Mesothelial cell of epicardium (in vitro differentiated cells): Measurements from ENCODE around the gene ANO6. TPM values are rescaled to one million over a fixed set of nuclear protein-coding genes. Genes with fewer than 3 reads are reported as not detected.

ENCODE experiments used
- DNase-seq, 2 experiments: peaks; one replicate each; pipeline ENCODE4 v3.0.0; 2021; ENCODE audit warnings: low spot score in 2 of 2; ENCODE audit not compliant: unreplicated experiment in 2 of 2
- H3K27ac Mint-ChIP-seq: 2 replicates; pipeline ENCODE4 v1.8.0; 2021; ENCODE audit warnings: mixed read lengths
- H3K27me3 Mint-ChIP-seq: 2 replicates; pipeline ENCODE4 v1.8.0; 2021; ENCODE audit warnings: low read depth, mixed read lengths
- H3K36me3 Mint-ChIP-seq: 2 replicates; pipeline ENCODE4 v1.8.0; 2021; ENCODE audit warnings: mixed read lengths
- H3K4me1 Mint-ChIP-seq: 2 replicates; pipeline ENCODE4 v1.8.0; 2021; ENCODE audit warnings: mixed read lengths
- H3K4me3 Mint-ChIP-seq: 2 replicates; pipeline ENCODE4 v1.8.0; 2021; ENCODE audit warnings: mild to moderate bottlenecking, moderate library complexity, mixed read lengths
- H3K9me3 Mint-ChIP-seq: 2 replicates; pipeline ENCODE4 v1.8.0; 2021; ENCODE audit warnings: mixed read lengths
- total RNA-seq: library from RNA; stranded (reverse); gene quantifications from 3 replicates; pipeline ENCODE4 v1.2.1, GENCODE V29; 2021
- TF ChIP-seq, protein P1 (sequence below): fragments of 200-600 bp; sonication (generic); IDR thresholded peaks from one replicate; pipeline ENCODE4 v1.5.0; 2021; ENCODE audit warnings: antibody characterized with exemption; ENCODE audit not compliant: unreplicated experiment

Gene ANO6
- total RNA-seq, 1 donor from 2014 or later, result 41.1 TPM

DNA sequence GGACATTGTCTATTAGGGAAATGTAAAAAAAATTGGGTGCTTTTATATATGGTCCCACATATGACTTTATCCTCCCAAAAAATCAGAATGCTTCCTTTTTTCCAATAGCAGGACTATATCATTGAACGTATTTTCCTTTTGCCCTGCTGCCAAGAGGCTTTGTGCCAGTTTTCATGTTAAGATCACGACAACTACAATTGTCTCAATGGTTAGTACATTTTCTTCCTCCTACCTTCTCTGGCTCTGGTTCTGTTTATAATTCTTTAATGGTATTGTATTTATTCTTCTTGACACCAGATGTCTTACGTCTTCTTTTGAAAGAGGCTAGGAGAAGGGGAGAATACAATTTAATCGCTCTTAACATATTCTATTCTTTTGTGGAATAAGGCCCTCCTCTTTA, 106.9 kb downstream of the ANO6 start:
- Mint-ChIP-seq H3K36me3 (peaks cover 31% of the 10 kb centered on the region), H3K27ac (no peak overlapping the region), H3K4me1 (no peaks in the 10 kb centered on the region), H3K9me3 (peaks cover 25% of the 10 kb centered on the region), H3K4me3 (no peak overlapping the region), H3K27me3 (no peaks in the 10 kb centered on the region)
- TF ChIP-seq, protein P1, sequence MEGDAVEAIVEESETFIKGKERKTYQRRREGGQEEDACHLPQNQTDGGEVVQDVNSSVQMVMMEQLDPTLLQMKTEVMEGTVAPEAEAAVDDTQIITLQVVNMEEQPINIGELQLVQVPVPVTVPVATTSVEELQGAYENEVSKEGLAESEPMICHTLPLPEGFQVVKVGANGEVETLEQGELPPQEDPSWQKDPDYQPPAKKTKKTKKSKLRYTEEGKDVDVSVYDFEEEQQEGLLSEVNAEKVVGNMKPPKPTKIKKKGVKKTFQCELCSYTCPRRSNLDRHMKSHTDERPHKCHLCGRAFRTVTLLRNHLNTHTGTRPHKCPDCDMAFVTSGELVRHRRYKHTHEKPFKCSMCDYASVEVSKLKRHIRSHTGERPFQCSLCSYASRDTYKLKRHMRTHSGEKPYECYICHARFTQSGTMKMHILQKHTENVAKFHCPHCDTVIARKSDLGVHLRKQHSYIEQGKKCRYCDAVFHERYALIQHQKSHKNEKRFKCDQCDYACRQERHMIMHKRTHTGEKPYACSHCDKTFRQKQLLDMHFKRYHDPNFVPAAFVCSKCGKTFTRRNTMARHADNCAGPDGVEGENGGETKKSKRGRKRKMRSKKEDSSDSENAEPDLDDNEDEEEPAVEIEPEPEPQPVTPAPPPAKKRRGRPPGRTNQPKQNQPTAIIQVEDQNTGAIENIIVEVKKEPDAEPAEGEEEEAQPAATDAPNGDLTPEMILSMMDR, result no peak
- DNase-seq, result no peak

DNA sequence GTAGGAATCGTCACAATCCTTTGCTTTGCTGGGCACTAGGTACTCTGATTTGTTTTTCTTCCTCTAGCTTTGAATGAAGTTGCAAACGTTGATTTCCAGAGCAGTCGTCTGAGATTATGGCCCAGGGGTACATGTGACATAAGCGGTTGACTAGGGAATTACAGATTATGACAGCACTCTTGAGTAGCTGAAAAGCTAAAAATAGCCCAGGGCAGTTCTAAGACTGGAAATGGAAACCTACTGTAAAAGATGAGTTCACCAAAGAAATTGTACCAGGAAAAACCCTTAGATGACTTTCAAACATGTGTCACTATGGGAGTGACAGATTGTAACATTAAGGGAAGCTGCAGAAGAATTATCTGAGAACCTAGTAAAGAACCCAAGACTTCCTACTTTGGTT, 108.5 kb downstream of the ANO6 start:
- Mint-ChIP-seq H3K4me3 (no peak overlapping the region), H3K9me3 (peaks cover 19% of the 10 kb centered on the region), H3K27me3 (no peaks in the 10 kb centered on the region), H3K36me3 (peaks cover 20% of the 10 kb centered on the region), H3K4me1 (no peaks in the 10 kb centered on the region), H3K27ac (no peak overlapping the region)
- no peak for DNase-seq
- TF ChIP-seq, protein P1, result no peak

DNA sequence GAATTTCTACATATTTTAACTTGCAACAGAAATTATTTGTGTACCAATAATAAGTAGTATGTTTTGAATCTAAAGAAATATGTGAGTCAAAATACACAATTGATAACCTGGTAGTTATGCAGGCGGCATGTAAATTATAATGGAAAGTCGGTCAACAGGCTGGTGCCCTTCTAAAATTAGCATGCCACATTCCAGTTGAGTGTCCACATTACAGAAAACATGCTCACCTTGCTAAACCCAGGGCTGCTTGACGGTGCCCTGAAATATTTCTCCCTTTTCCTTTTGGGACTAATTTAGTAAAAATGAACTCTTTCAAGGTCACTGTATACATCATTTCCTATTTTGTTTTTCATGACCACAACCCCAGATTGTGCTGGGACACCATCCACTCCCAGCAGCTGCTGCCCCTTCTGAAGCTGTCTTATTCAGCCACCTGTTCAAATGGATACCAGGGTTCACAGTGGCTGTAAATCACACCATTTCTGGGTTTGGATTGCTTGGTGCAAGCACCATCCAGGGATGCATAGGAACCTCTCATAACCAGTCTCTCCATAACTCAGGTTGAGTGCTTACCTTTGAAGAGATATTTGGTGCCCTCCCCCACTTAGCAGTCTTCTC, 110.6 kb downstream of the ANO6 start:
- Mint-ChIP-seq H3K27ac (no peak overlapping the region), H3K9me3 (peaks cover 7% of the 10 kb centered on the region), H3K36me3 (peaks cover 5% of the 10 kb centered on the region), H3K4me1 (no peaks in the 10 kb centered on the region), H3K4me3 (no peak overlapping the region), H3K27me3 (no peaks in the 10 kb centered on the region)
- no peak for DNase-seq
- TF ChIP-seq, protein P1, result no peak

- H3K36me3 Mint-ChIP-seq, result peaks cover 8% of the 10 kb centered on the region
- H3K27me3 Mint-ChIP-seq, result no peaks in the 10 kb centered on the region
- H3K4me3 Mint-ChIP-seq, result no peak overlapping the region
- no peaks in the 10 kb centered on the region for H3K4me1 Mint-ChIP-seq
- no peak overlapping the region for H3K27ac Mint-ChIP-seq
- DNase-seq, result no peak
- no peaks in the 10 kb centered on the region for H3K9me3 Mint-ChIP-seq
- TF ChIP-seq, protein P1, result no peak
Observed at GRCh38 chr12:45327823-45328383, 112.0 kb downstream of the ANO6 start.

DNA sequence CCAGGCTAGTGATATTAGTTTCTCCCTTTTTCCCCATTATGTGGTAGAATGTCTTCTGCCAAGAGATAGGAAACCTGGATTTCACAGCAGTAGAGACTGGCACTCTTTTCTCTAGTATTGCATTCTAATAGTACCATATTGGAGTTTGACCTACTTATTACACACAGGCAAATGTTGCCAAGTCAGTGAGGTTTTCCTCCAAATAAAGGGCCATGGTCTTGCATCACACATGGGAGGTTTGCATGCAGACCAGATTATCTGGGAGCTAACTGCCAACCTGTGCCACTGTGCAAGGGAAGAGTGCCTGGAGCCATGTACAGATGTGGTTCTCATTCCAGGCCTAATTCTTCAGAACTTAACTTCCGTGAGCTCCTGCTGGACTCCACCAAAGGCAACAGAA, 113.3 kb downstream of the ANO6 start:
- Mint-ChIP-seq H3K27me3 (no peaks in the 10 kb centered on the region), H3K4me3 (no peak overlapping the region), H3K27ac (no peak overlapping the region), H3K9me3 (no peaks in the 10 kb centered on the region), H3K4me1 (no peaks in the 10 kb centered on the region), H3K36me3 (peaks cover 8% of the 10 kb centered on the region)
- DNase-seq, result no peak
- TF ChIP-seq, protein P1, result no peak
